Measurements from ENCODE around the gene FANCL. TPM values are rescaled to one million over a fixed set of nuclear protein-coding genes. Genes with fewer than 3 reads are reported as not detected.

Gene FANCL
- total RNA-seq, 1 experiment from 2014 or later: 25.7 TPM

- Histone ChIP-seq H3K4me1 (ENCODE audit: control insufficient read depth, insufficient read depth, low read length) (peaks cover 14% of the 10 kb centered on the region), H3K36me3 (ENCODE audit: control insufficient read depth, insufficient read depth, low read length) (peaks cover 6% of the 10 kb centered on the region; the same call in 1 of the 2 replicates), H3K27ac (ENCODE audit: low read length) (no peak overlapping the region), H3K4me3 (ENCODE audit: low read depth in 2 of 2, low read length in 2 of 2) (no peak overlapping the region), H3K9me3 (ENCODE audit: control insufficient read depth, insufficient read depth, low read depth, low read length) (no peaks in the 10 kb centered on the region), H3K27me3 (ENCODE audit: control insufficient read depth, insufficient read depth, low read length) (no peaks in the 10 kb centered on the region)
- in situ Hi-C loops (cut with HindIII; ENCODE audit: low pct_unique_long_range_greater_than_20kb, low sequenced_read_pairs): no loop called here
- ATAC-seq (no peak), DNase-seq (ENCODE audit: low read depth, low spot score) (no peak)
- BruUV-seq (replicated peaks): no TSS peak
- TF ChIP-seq POLR2AphosphoS5 (IDR thresholded peaks at IDR 0.05; ENCODE audit: low read depth, low read length): no peak
- no peak for TF ChIP-seq CTCF (IDR thresholded peaks at IDR 0.05)
- no peak for TF ChIP-seq TCF7L2 (IDR thresholded peaks at IDR 0.05; ENCODE audit: low read depth, low read length)
- no peak for TF ChIP-seq SIN3A (IDR thresholded peaks at IDR 0.05; ENCODE audit: borderline replicate concordance, insufficient read depth, low read depth, low read length)
- TF ChIP-seq REST (IDR thresholded peaks at IDR 0.05; ENCODE audit: insufficient read depth in 1 of 2, low read depth in 2 of 2, low read length in 1 of 2): no peak
- POLR2A ChIA-PET: no interaction called here
- intact Hi-C loops (cut with micrococcal nuclease; ENCODE audit: unreplicated experiment): no loop called here
- CTCF ChIA-PET: no interaction called here
Measured at GRCh38 chr2:58202404-58202803, 38.7 kb downstream of the FANCL start.

GRCh38 chr2:58197894-58198293 is 43.2 kb downstream of the FANCL start:
- POLR2A ChIA-PET: no interaction called here
- Histone ChIP-seq H3K27ac (ENCODE audit: low read length) (no peak overlapping the region), H3K4me3 (ENCODE audit: low read depth in 2 of 2, low read length in 2 of 2) (no peak overlapping the region), H3K27me3 (ENCODE audit: control insufficient read depth, insufficient read depth, low read length) (no peaks in the 10 kb centered on the region), H3K9me3 (ENCODE audit: control insufficient read depth, insufficient read depth, low read depth, low read length) (no peaks in the 10 kb centered on the region), H3K4me1 (ENCODE audit: control insufficient read depth, insufficient read depth, low read length) (no peaks in the 10 kb centered on the region; the same call in 1 of the 2 replicates), H3K36me3 (ENCODE audit: control insufficient read depth, insufficient read depth, low read length) (peaks cover 5% of the 10 kb centered on the region; the same call in 1 of the 2 replicates)
- intact Hi-C loops (cut with micrococcal nuclease; ENCODE audit: unreplicated experiment) (no loop called here), in situ Hi-C loops (cut with HindIII; ENCODE audit: low pct_unique_long_range_greater_than_20kb, low sequenced_read_pairs) (no loop called here)
- DNase-seq (ENCODE audit: low read depth, low spot score) (no peak), ATAC-seq (no peak)
- BruUV-seq (replicated peaks): no TSS peak
- CTCF ChIA-PET: no interaction called here
- TF ChIP-seq REST (IDR thresholded peaks at IDR 0.05; ENCODE audit: insufficient read depth in 1 of 2, low read depth in 2 of 2, low read length in 1 of 2): no peak
- no peak for TF ChIP-seq SIN3A (IDR thresholded peaks at IDR 0.05; ENCODE audit: borderline replicate concordance, insufficient read depth, low read depth, low read length)
- TF ChIP-seq CTCF (IDR thresholded peaks at IDR 0.05): no peak
- no peak for TF ChIP-seq POLR2AphosphoS5 (IDR thresholded peaks at IDR 0.05; ENCODE audit: low read depth, low read length)
- TF ChIP-seq TCF7L2 (IDR thresholded peaks at IDR 0.05; ENCODE audit: low read depth, low read length): no peak
